ENCODE data around the gene CALHM1. TPM values are rescaled to one million over a fixed set of nuclear protein-coding genes. Genes with fewer than 3 reads are reported as not detected.
"Not testable (repeated sequence)": the region's sequence is repeated elsewhere in the genome, so short reads cannot be mapped to it uniquely, and the experiment has no call there.

The CALHM1 gene
- total RNA-seq, 2 experiments from 2014 or later = not detected

GRCh38 chr10:103445767-103446567, 12.7 kb downstream of the CALHM1 start:
- POLR2A ChIA-PET = no interaction called here

GRCh38 chr10:103445366-103445765, 13.3 kb downstream of the CALHM1 start:
- ChIA-PET CTCF (interaction anchor here (2.0 kb wide), 1 partner anchor 40 kb away, joined by 5 read pairs; no protein-coding TSS in a partner anchor), POLR2A (no interaction called here)

More at GRCh38 chr10:103445767-103446567, 12.7 kb downstream of the CALHM1 start:
- CTCF ChIA-PET = interaction anchor here (0.6 to 2.0 kb wide), 3 partner anchors 31 to 118 kb away, joined by 3 to 5 read pairs (median 5); no protein-coding TSS in a partner anchor

- CTCF ChIA-PET = no interaction called here
- POLR2A ChIA-PET = no interaction called here
Observed at GRCh38 chr10:103444478-103444877, 14.2 kb downstream of the CALHM1 start.

- POLR2A ChIA-PET = no interaction called here
- CTCF ChIA-PET = no interaction called here
Observed at GRCh38 chr10:103443475-103444185, 15.1 kb downstream of the CALHM1 start.

- ChIA-PET CTCF (no interaction called here), POLR2A (no interaction called here)
Observed at GRCh38 chr10:103442031-103442461, 16.7 kb downstream of the CALHM1 start.

- CTCF ChIA-PET = no interaction called here
Observed at GRCh38 chr10:103441611-103442010, 17.1 kb downstream of the CALHM1 start.

GRCh38 chr10:103441206-103441605, 17.5 kb downstream of the CALHM1 start:
- ChIA-PET CTCF (no interaction called here), POLR2A (no interaction called here)

More at GRCh38 chr10:103441611-103442010, 17.1 kb downstream of the CALHM1 start:
- POLR2A ChIA-PET = no interaction called here

GRCh38 chr10:103440416-103440815, 18.3 kb downstream of the CALHM1 start:
- CTCF ChIA-PET = interaction anchor here (1.0 kb wide), 1 partner anchor 36 kb away, joined by 3 read pairs; no protein-coding TSS in a partner anchor
- POLR2A ChIA-PET = no interaction called here

- ChIA-PET POLR2A (interaction anchor here (0.5 kb wide), 1 partner anchor 248 kb away, joined by 5 read pairs; no protein-coding TSS in a partner anchor), CTCF (interaction anchor here (1.0 to 1.4 kb wide), 2 partner anchors 9 to 37 kb away, joined by 3 read pairs; no protein-coding TSS in a partner anchor)
Observed at GRCh38 chr10:103439776-103440175, 18.9 kb downstream of the CALHM1 start.

- CTCF ChIA-PET = interaction anchor here (0.6 to 0.9 kb wide), 2 partner anchors 52 to 111 kb away, joined by 3 read pairs; no protein-coding TSS in a partner anchor
Observed at GRCh38 chr10:103433858-103434257, 24.8 kb downstream of the CALHM1 start.

GRCh38 chr10:103431902-103432301, 26.8 kb downstream of the CALHM1 start:
- ChIA-PET CTCF (no interaction called here), POLR2A (no interaction called here)

More at GRCh38 chr10:103433858-103434257, 24.8 kb downstream of the CALHM1 start:
- POLR2A ChIA-PET = interaction anchor here (0.7 kb wide), 1 partner anchor 115 kb away, joined by 3 read pairs; no protein-coding TSS in a partner anchor

GRCh38 chr10:103429647-103430046, 29.1 kb downstream of the CALHM1 start:
- ChIA-PET POLR2A (no interaction called here), CTCF (no interaction called here)

- POLR2A ChIA-PET = no interaction called here
- CTCF ChIA-PET = no interaction called here
Observed at GRCh38 chr10:103428989-103429643, 29.6 kb downstream of the CALHM1 start.

- ChIA-PET POLR2A (no interaction called here), CTCF (interaction anchor here (0.6 kb wide), 1 partner anchor 183 kb away, joined by 3 read pairs; no protein-coding TSS in a partner anchor)
Observed at GRCh38 chr10:103427866-103428265, 30.8 kb downstream of the CALHM1 start.

- ChIA-PET POLR2A (no interaction called here), CTCF (interaction anchor here (2.0 kb wide), 1 partner anchor 28 kb away, joined by 5 read pairs; the partner anchor contains the start of gene CALHM2)
Observed at GRCh38 chr10:103423748-103424147, 35.0 kb downstream of the CALHM1 start.

- POLR2A ChIA-PET = interaction anchor here (0.6 kb wide), 1 partner anchor 45 kb away, joined by 3 read pairs; no protein-coding TSS in a partner anchor
- CTCF ChIA-PET = interaction anchor here (1.3 to 1.4 kb wide), 2 partner anchors 31 to 67 kb away, joined by 6 read pairs; no protein-coding TSS in a partner anchor
Observed at GRCh38 chr10:103419101-103419500, 39.6 kb downstream of the CALHM1 start.

GRCh38 chr10:103417601-103418000, 41.1 kb downstream of the CALHM1 start:
- POLR2A ChIA-PET = no interaction called here

GRCh38 chr10:103417148-103417469, 41.6 kb downstream of the CALHM1 start:
- POLR2A ChIA-PET = not testable (repeated sequence)
- CTCF ChIA-PET = interaction anchor here (1.1 to 1.8 kb wide), 3 partner anchors 35 to 174 kb away, joined by 3 to 6 read pairs (median 4); partner anchors contain the start of gene CALHM2

More at GRCh38 chr10:103417601-103418000, 41.1 kb downstream of the CALHM1 start:
- CTCF ChIA-PET = interaction anchor here (0.8 to 1.8 kb wide), 6 partner anchors 8 to 63 kb away, joined by 3 to 6 read pairs (median 4); partner anchors contain the start of gene CALHM2

GRCh38 chr10:103416436-103417147, 42.1 kb downstream of the CALHM1 start:
- ChIA-PET POLR2A (no interaction called here), CTCF (interaction anchor here (0.8 to 2.2 kb wide), 8 partner anchors 11 to 174 kb away, joined by 3 to 10 read pairs (median 4); partner anchors contain the start of gene CALHM2)

Measured in activated CD8-positive, alpha-beta memory T cell treated with anti-CD3 and anti-CD28 coated beads for 36 hours (primary cell).